ENCODE results near the gene RFX1. TPM values are rescaled to one million over a fixed set of nuclear protein-coding genes. Genes with fewer than 3 reads are reported as not detected.

The RFX1 gene
- total and polyA plus RNA-seq, 9 of the 15 experiments (the other 6 are each of a cell fraction or from before 2014, with no cell fraction given), result 0.14 to 19.3 (median 1.2) TPM

DNA sequence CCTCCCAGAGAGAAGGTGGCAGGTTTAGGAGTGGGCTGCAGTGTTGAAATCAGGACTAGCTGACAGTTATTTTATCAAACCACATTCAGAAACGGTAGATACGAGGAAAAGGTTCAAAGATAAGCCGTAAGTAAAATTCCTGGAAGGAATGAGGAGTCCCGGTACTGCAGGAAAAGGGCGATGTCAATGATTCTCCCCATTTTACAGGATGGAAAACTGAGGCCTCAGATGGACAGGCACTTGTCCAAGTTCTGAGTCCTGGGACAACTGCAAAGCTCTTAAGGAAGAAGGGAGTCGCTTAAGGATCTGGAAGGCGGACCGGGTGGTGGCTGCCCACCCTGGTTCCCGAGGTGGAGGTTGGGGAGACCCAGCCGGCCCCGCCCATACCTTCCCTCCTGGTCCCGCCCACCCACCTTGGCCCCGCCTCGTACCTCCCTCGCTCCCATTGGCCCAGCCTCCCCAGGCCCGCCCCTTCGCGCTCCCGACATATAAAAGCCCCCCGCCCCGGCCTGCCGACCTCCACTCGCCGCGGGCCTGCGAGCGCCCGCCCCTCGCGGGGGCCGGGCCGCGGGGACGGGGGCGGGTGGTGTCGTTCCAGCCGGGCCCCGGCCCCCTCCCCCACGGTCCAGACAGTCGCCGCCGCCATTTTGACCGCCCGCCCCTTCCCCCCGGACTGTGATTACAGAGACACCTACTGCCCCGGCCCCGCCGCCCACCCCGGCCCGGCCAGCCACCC is 603 bp downstream of the RFX1 start (continued):
- TF ChIP-seq BACH1 (tag; IDR thresholded peaks at IDR 0.05), result no peak
- TF ChIP-seq NFATC3 (IDR thresholded peaks at IDR 0.05), result 0 out of 2 replicates have a peak, but pooled peaks have one; percentile 41
- no peak for TF ChIP-seq TCF7L2 (IDR thresholded peaks at IDR 0.05; ENCODE audit: low read depth, low read length)
- peak; percentile 71 for TF ChIP-seq DACH1 (IDR thresholded peaks at IDR 0.05; ENCODE audit: partially characterized antibody)
- no peak for TF ChIP-seq JUNB (CRISPR knock-in tag; conservative IDR thresholded peaks at IDR 0.05)
- TF ChIP-seq, protein P1, sequence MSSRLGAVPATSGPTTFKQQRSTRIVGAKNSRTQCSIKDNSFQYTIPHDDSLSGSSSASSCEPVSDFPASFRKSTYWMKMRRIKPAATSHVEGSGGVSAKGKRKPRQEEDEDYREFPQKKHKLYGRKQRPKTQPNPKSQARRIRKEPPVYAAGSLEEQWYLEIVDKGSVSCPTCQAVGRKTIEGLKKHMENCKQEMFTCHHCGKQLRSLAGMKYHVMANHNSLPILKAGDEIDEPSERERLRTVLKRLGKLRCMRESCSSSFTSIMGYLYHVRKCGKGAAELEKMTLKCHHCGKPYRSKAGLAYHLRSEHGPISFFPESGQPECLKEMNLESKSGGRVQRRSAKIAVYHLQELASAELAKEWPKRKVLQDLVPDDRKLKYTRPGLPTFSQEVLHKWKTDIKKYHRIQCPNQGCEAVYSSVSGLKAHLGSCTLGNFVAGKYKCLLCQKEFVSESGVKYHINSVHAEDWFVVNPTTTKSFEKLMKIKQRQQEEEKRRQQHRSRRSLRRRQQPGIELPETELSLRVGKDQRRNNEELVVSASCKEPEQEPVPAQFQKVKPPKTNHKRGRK (tag; IDR thresholded peaks at IDR 0.05), result no peak
- peak; percentile 88 for TF ChIP-seq RBM25 (IDR thresholded peaks at IDR 0.05; ENCODE audit: low read depth, low read length, severe bottlenecking)
- TF ChIP-seq, protein P2, sequence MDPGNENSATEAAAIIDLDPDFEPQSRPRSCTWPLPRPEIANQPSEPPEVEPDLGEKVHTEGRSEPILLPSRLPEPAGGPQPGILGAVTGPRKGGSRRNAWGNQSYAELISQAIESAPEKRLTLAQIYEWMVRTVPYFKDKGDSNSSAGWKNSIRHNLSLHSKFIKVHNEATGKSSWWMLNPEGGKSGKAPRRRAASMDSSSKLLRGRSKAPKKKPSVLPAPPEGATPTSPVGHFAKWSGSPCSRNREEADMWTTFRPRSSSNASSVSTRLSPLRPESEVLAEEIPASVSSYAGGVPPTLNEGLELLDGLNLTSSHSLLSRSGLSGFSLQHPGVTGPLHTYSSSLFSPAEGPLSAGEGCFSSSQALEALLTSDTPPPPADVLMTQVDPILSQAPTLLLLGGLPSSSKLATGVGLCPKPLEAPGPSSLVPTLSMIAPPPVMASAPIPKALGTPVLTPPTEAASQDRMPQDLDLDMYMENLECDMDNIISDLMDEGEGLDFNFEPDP (CRISPR knock-in tag; IDR thresholded peaks at IDR 0.05), result no peak
- peak; percentile 61 for TF ChIP-seq CCNT2 (IDR thresholded peaks at IDR 0.05; ENCODE audit: borderline replicate concordance, extremely low read depth, insufficient read length, low read depth, low read length)
- TF ChIP-seq, protein P3, sequence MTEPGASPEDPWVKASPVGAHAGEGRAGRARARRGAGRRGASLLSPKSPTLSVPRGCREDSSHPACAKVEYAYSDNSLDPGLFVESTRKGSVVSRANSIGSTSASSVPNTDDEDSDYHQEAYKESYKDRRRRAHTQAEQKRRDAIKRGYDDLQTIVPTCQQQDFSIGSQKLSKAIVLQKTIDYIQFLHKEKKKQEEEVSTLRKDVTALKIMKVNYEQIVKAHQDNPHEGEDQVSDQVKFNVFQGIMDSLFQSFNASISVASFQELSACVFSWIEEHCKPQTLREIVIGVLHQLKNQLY (CRISPR knock-in tag; conservative IDR thresholded peaks at IDR 0.05), result no peak
- TF ChIP-seq, protein P4, sequence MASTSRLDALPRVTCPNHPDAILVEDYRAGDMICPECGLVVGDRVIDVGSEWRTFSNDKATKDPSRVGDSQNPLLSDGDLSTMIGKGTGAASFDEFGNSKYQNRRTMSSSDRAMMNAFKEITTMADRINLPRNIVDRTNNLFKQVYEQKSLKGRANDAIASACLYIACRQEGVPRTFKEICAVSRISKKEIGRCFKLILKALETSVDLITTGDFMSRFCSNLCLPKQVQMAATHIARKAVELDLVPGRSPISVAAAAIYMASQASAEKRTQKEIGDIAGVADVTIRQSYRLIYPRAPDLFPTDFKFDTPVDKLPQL (IDR thresholded peaks at IDR 0.05; ENCODE audit: extremely low read depth, insufficient read length), result no peak
- TF ChIP-seq, protein P5, sequence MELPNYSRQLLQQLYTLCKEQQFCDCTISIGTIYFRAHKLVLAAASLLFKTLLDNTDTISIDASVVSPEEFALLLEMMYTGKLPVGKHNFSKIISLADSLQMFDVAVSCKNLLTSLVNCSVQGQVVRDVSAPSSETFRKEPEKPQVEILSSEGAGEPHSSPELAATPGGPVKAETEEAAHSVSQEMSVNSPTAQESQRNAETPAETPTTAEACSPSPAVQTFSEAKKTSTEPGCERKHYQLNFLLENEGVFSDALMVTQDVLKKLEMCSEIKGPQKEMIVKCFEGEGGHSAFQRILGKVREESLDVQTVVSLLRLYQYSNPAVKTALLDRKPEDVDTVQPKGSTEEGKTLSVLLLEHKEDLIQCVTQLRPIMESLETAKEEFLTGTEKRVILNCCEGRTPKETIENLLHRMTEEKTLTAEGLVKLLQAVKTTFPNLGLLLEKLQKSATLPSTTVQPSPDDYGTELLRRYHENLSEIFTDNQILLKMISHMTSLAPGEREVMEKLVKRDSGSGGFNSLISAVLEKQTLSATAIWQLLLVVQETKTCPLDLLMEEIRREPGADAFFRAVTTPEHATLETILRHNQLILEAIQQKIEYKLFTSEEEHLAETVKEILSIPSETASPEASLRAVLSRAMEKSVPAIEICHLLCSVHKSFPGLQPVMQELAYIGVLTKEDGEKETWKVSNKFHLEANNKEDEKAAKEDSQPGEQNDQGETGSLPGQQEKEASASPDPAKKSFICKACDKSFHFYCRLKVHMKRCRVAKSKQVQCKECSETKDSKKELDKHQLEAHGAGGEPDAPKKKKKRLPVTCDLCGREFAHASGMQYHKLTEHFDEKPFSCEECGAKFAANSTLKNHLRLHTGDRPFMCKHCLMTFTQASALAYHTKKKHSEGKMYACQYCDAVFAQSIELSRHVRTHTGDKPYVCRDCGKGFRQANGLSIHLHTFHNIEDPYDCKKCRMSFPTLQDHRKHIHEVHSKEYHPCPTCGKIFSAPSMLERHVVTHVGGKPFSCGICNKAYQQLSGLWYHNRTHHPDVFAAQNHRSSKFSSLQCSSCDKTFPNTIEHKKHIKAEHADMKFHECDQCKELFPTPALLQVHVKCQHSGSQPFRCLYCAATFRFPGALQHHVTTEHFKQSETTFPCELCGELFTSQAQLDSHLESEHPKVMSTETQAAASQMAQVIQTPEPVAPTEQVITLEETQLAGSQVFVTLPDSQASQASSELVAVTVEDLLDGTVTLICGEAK (IDR thresholded peaks at IDR 0.05), result peak; percentile 12; the same call in 1 of the 2 replicates
- TF ChIP-seq, protein P5 (CRISPR knock-in tag; IDR thresholded peaks at IDR 0.05), result no peak
